H9 (cell line): ENCODE measurements around the gene EGFR. TPM values are rescaled to one million over a fixed set of nuclear protein-coding genes. Genes with fewer than 3 reads are reported as not detected.

Source experiments
- DNase-seq: peaks from one replicate; pipeline ENCODE4 v3.0.0-alpha.2; 2017
- H2AFZ ChIP-seq: one replicate; pipeline ENCODE4 v1.6.1; 2013; ENCODE audit warnings: mild to moderate bottlenecking, low read length, control low read depth, moderate library complexity
- H2AK5ac ChIP-seq: 2 replicates; pipeline ENCODE4 v1.6.1; 2013; ENCODE audit warnings: low read length, control low read depth, mixed read lengths; ENCODE audit not compliant: insufficient read length
- H2BK120ac ChIP-seq: one replicate; pipeline ENCODE4 v1.6.1; 2013; ENCODE audit warnings: low read depth, mild to moderate bottlenecking, low read length, control low read depth, inconsistent platforms; ENCODE audit not compliant: poor library complexity, severe bottlenecking
- H2BK12ac ChIP-seq: 2 replicates; pipeline ENCODE4 v1.6.1; 2013; ENCODE audit warnings: low read length, control low read depth, mixed read lengths, low read depth; ENCODE audit not compliant: insufficient read length
- H2BK15ac ChIP-seq: 2 replicates; pipeline ENCODE4 v1.6.1; 2013; ENCODE audit warnings: low read depth, low read length, control low read depth
- H2BK20ac ChIP-seq: one replicate; pipeline ENCODE4 v1.6.1; 2013; ENCODE audit warnings: low read depth, mild to moderate bottlenecking, low read length, control low read depth, inconsistent platforms; ENCODE audit not compliant: poor library complexity, severe bottlenecking
- H2BK5ac ChIP-seq: 2 replicates; pipeline ENCODE4 v1.6.1; 2013; ENCODE audit warnings: low read length, control low read depth, mixed read lengths; ENCODE audit not compliant: insufficient read length
- H3K14ac ChIP-seq: 2 replicates; pipeline ENCODE4 v1.6.1; 2013; ENCODE audit warnings: low read length, control low read depth; ENCODE audit not compliant: insufficient read depth
- H3K18ac ChIP-seq: 2 replicates; pipeline ENCODE4 v1.6.1; 2013; ENCODE audit warnings: low read depth, mild to moderate bottlenecking, mixed read lengths, low read length, control low read depth; ENCODE audit not compliant: insufficient read length
- H3K23ac ChIP-seq: 2 replicates; pipeline ENCODE4 v1.6.1; 2013; ENCODE audit warnings: low read length, control low read depth, mixed read lengths, low read depth; ENCODE audit not compliant: insufficient read length
- H3K23me2 ChIP-seq: 2 replicates; pipeline ENCODE4 v1.6.1; 2013; ENCODE audit warnings: low read depth, mild to moderate bottlenecking, mixed read lengths, low read length, control low read depth; ENCODE audit not compliant: insufficient read length, poor library complexity, severe bottlenecking
- H3K27ac ChIP-seq: 2 replicates; pipeline ENCODE4 v1.5.1; 2013; ENCODE audit warnings: low read length, control low read depth, mixed read lengths, low read depth; ENCODE audit not compliant: insufficient read length
- H3K27me3 ChIP-seq: 2 replicates; pipeline ENCODE4 v1.6.1; 2013; ENCODE audit warnings: low read length, control low read depth, inconsistent platforms; ENCODE audit not compliant: insufficient read depth
- H3K4ac ChIP-seq: 2 replicates; pipeline ENCODE4 v1.6.1; 2013; ENCODE audit warnings: low read depth, mild to moderate bottlenecking, control low read depth, inconsistent platforms, low read length, moderate library complexity
- H3K4me1 ChIP-seq: 2 replicates; pipeline ENCODE4 v1.6.1; 2013; ENCODE audit warnings: low read length, control low read depth, inconsistent platforms; ENCODE audit not compliant: insufficient read depth
- H3K4me2 ChIP-seq: 2 replicates; pipeline ENCODE4 v1.6.1; 2013; ENCODE audit warnings: low read length, control low read depth, mixed read lengths; ENCODE audit not compliant: insufficient read length, insufficient read depth
- H3K56ac ChIP-seq: 2 replicates; pipeline ENCODE4 v1.6.1; 2013; ENCODE audit warnings: low read depth, mild to moderate bottlenecking, mixed read lengths, low read length, control low read depth; ENCODE audit not compliant: insufficient read length
- H3K79me1 ChIP-seq: 2 replicates; pipeline ENCODE4 v1.6.1; 2013; ENCODE audit warnings: low read depth, mild to moderate bottlenecking, moderate library complexity, low read length, control low read depth, inconsistent platforms; ENCODE audit not compliant: insufficient read depth, poor library complexity, severe bottlenecking
- H3K79me2 ChIP-seq: 2 replicates; pipeline ENCODE4 v1.6.1; 2013; ENCODE audit warnings: low read length, control low read depth, inconsistent platforms; ENCODE audit not compliant: insufficient read depth
- H3K9ac ChIP-seq: 2 replicates; pipeline ENCODE4 v1.6.1; 2013; ENCODE audit warnings: low read length, control low read depth, mixed read lengths; ENCODE audit not compliant: insufficient read length; ENCODE audit errors: extremely low read depth
- H3K9me3 ChIP-seq: one replicate; pipeline ENCODE4 v1.6.1; 2013; ENCODE audit warnings: low read depth, low read length, inconsistent platforms; ENCODE audit not compliant: control insufficient read depth
- H3T11ph ChIP-seq: one replicate; pipeline ENCODE4 v1.6.1; 2013; ENCODE audit warnings: mild to moderate bottlenecking, low read length, control low read depth, inconsistent platforms
- H4K20me1 ChIP-seq: one replicate; pipeline ENCODE4 v1.6.1; 2013; ENCODE audit not compliant: control insufficient read depth, insufficient read length, insufficient read depth
- H4K5ac ChIP-seq: 2 replicates; pipeline ENCODE4 v1.6.1; 2013; ENCODE audit warnings: low read depth, mild to moderate bottlenecking, mixed read lengths, low read length, control low read depth; ENCODE audit not compliant: insufficient read length
- H4K8ac ChIP-seq: replicated peaks from 2 replicates; pipeline ENCODE4 v1.6.1; 2013; ENCODE audit warnings: low read length, control low read depth, mixed read lengths, low read depth; ENCODE audit not compliant: insufficient read length
- H4K91ac ChIP-seq: 2 replicates; pipeline ENCODE4 v1.6.1; 2013; ENCODE audit warnings: low read depth, mild to moderate bottlenecking, moderate library complexity, mixed read lengths, low read length, control low read depth; ENCODE audit not compliant: insufficient read length
- H3K27ac Mint-ChIP-seq, 3 experiments: 2 replicates in 2 of 3; 3 replicates in 1 of 3; pipeline ENCODE4 v1.8.0; 2020 to 2021; ENCODE audit warnings: mixed read lengths in 3 of 3, mild to moderate bottlenecking in 1 of 3, moderate library complexity in 1 of 3
- H3K27me3 Mint-ChIP-seq: 2 replicates; pipeline ENCODE4 v1.8.0; 2021; ENCODE audit warnings: low read depth, mild to moderate bottlenecking, moderate library complexity, mixed read lengths
- H3K36me3 Mint-ChIP-seq, 3 experiments: 2 replicates in 2 of 3; 3 replicates in 1 of 3; pipeline ENCODE4 v1.8.0; 2020 to 2021; ENCODE audit warnings: low read depth in 3 of 3, mixed read lengths in 3 of 3; ENCODE audit not compliant: insufficient read depth in 1 of 3
- H3K4me1 Mint-ChIP-seq, 2 experiments: 2 replicates each; pipeline ENCODE4 v1.8.0; 2020; ENCODE audit warnings: mixed read lengths in 2 of 2
- H3K4me3 Mint-ChIP-seq, 2 experiments: 2 replicates in 1 of 2; 3 replicates in 1 of 2; pipeline ENCODE4 v1.8.0; 2020 to 2021; ENCODE audit warnings: mild to moderate bottlenecking in 2 of 2, mixed read lengths in 2 of 2, moderate library complexity in 1 of 2
- H3K9me3 Mint-ChIP-seq, 2 experiments: 2 replicates in 1 of 2; 3 replicates in 1 of 2; pipeline ENCODE4 v1.8.0; 2020; ENCODE audit warnings: mild to moderate bottlenecking in 2 of 2, mixed read lengths in 2 of 2, moderate library complexity in 1 of 2
- WGBS: extraction: QIAGEN DNeasy Blood & Tissue Kit; methylation state at CpG from one replicate; pipeline ENCODE4 v1.1.7; 2013; ENCODE audit warnings: missing lambda C conversion rate, low lambda C conversion rate, mixed read lengths; ENCODE audit not compliant: insufficient read length; ENCODE audit errors: extremely low coverage; 5-methylcytosine and 5-hydroxymethylcytosine counted together
- total RNA-seq: library from RNA; stranded (reverse); gene quantifications from 2 replicates; pipeline ENCODE4 v1.2.1, GENCODE V29; 2021
- TF ChIP-seq, protein P1 (sequence below): fragments of 200-600 bp; sonication (generic); conservative IDR thresholded peaks from 3 replicates; pipeline ENCODE4 v1.8.0; 2021; ENCODE audit warnings: antibody characterized with exemption, mild to moderate bottlenecking

EGFR gene
- total RNA-seq, 1 experiment from 2014 or later, result 3.3 TPM

DNA sequence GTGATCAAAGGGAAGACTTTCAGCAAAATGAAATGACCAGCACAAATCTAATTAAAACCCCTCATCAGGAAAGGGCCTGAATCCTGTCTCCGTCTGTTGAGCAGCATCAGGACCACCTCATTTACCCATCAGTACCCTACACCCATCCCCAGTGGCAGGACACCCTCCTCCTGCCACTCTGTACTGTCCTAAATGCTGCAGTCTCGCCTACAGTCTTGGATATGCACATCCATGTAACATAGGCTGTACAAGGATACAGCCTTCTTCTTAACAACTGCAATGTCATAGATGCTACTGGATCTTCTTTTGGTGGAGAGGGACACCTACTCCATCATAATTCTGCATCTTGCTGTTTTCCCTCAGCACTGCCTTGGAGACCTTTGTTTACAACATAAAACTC is 206.0 kb downstream of the EGFR start:
- H3K9ac ChIP-seq, result no peak overlapping the region
- no peak overlapping the region for H4K8ac ChIP-seq
- no peak overlapping the region for H4K91ac ChIP-seq
- TF ChIP-seq, protein P1, sequence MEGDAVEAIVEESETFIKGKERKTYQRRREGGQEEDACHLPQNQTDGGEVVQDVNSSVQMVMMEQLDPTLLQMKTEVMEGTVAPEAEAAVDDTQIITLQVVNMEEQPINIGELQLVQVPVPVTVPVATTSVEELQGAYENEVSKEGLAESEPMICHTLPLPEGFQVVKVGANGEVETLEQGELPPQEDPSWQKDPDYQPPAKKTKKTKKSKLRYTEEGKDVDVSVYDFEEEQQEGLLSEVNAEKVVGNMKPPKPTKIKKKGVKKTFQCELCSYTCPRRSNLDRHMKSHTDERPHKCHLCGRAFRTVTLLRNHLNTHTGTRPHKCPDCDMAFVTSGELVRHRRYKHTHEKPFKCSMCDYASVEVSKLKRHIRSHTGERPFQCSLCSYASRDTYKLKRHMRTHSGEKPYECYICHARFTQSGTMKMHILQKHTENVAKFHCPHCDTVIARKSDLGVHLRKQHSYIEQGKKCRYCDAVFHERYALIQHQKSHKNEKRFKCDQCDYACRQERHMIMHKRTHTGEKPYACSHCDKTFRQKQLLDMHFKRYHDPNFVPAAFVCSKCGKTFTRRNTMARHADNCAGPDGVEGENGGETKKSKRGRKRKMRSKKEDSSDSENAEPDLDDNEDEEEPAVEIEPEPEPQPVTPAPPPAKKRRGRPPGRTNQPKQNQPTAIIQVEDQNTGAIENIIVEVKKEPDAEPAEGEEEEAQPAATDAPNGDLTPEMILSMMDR, result no peak
- H3K27ac Mint-ChIP-seq, result no peak overlapping the region
- H2BK5ac ChIP-seq, result no peak overlapping the region
- H3K4me1 ChIP-seq, result no peaks in the 10 kb centered on the region
- H2BK15ac ChIP-seq, result no peak overlapping the region
- H3K27ac ChIP-seq, result no peak overlapping the region
- no CpG with 5 or more reads among the region's 2 CpGs for WGBS
- H2BK12ac ChIP-seq, result no peak overlapping the region
- H3K4ac ChIP-seq, result no peak overlapping the region
- H3K4me1 Mint-ChIP-seq, result no peaks in the 10 kb centered on the region
- H3K9me3 Mint-ChIP-seq, result peaks cover 0 to 20% of the 10 kb centered on the region in 2 experiments; a peak in 3 of 5 replicates
- H2AFZ ChIP-seq, result no peak overlapping the region
- H3K23me2 ChIP-seq, result no peaks in the 10 kb centered on the region
- 0 out of 7 replicates have a peak, but pooled peaks cover 0 to 2% (median 0%) of the 10 kb centered on the region in 3 experiments for H3K36me3 Mint-ChIP-seq
- H3T11ph ChIP-seq, result no peak overlapping the region
- no peak overlapping the region for H2BK120ac ChIP-seq
- H3K27me3 Mint-ChIP-seq, result peaks cover 5% of the 10 kb centered on the region
- no peak overlapping the region for H3K4me2 ChIP-seq
- no peak overlapping the region for H4K5ac ChIP-seq
- DNase-seq, result no peak
- H2BK20ac ChIP-seq, result no peak overlapping the region
- no peak overlapping the region for H3K18ac ChIP-seq
- H3K14ac ChIP-seq, result no peak overlapping the region
- no peaks in the 10 kb centered on the region for H4K20me1 ChIP-seq
- H3K56ac ChIP-seq, result no peak overlapping the region
- no peak overlapping the region for H2AK5ac ChIP-seq
- H3K9me3 ChIP-seq, result no peaks in the 10 kb centered on the region
- H3K23ac ChIP-seq, result no peak overlapping the region
- no peak overlapping the region for H3K4me3 Mint-ChIP-seq
- no peaks in the 10 kb centered on the region for H3K27me3 ChIP-seq
- H3K79me1 ChIP-seq, result no peaks in the 10 kb centered on the region
- H3K79me2 ChIP-seq, result no peaks in the 10 kb centered on the region
